SK-N-SH (cell line): ENCODE results near the gene MBD3L2. TPM values are rescaled to one million over a fixed set of nuclear protein-coding genes. Genes with fewer than 3 reads are reported as not detected.

ENCODE experiments used
- CTCF ChIA-PET: fragments of 300-600, 350-600 bp; formaldehyde crosslinking; extraction: SDS; loops from one replicate; lab custom pipeline; 2021; lab: Yijun Ruan, JAX
- POLR2A ChIA-PET: fragments of 350-600 bp; sonication (Branson Sonifier 250); formaldehyde crosslinking; extraction: SDS; loops from one replicate; lab custom pipeline; 2020; ENCODE audit warnings: antibody characterized with exemption, inconsistent platforms; lab: Yijun Ruan, JAX
- DNase-seq: peaks from one replicate; pipeline ENCODE4 v3.0.0; 2012
- H2AFZ ChIP-seq: fragments of 200-600 bp; sonication (generic); 2 replicates; pipeline ENCODE4 v1.8.1; 2016; ENCODE audit warnings: antibody characterized with exemption, mild to moderate bottlenecking, low read depth
- H3F3A ChIP-seq: fragments of 200-600 bp; sonication (generic); replicated peaks from 2 replicates; pipeline ENCODE3; 2016; ENCODE audit warnings: antibody characterized with exemption, mild to moderate bottlenecking; ENCODE audit not compliant: insufficient read depth
- H3K27ac ChIP-seq, 2 experiments: fragments of 200-500 bp in 1 of 2; fragments of 200-600 bp in 1 of 2; sonication (Bioruptor generic) in 1 of 2; sonication (generic), shearing (Covaris generic) in 1 of 2; 2 replicates each; pipeline versions ENCODE4 v1.5.1 to v1.6.1; 2014 to 2016; ENCODE audit warnings: low read depth in 2 of 2, inconsistent platforms in 1 of 2, low read length in 1 of 2, mild to moderate bottlenecking in 1 of 2, mixed read lengths in 1 of 2
- H3K27me3 ChIP-seq: fragments of 200-600 bp; sonication (generic), shearing (Covaris generic); 2 replicates; pipeline ENCODE4 v1.6.1; 2016; ENCODE audit warnings: mixed run types; ENCODE audit not compliant: insufficient read depth
- H3K36me3 ChIP-seq, 2 experiments: fragments of 200-500 bp in 1 of 2; fragments of 200-600 bp in 1 of 2; sonication (Bioruptor generic) in 1 of 2; sonication (generic) in 1 of 2; replicated peaks in 1 of 2; 2 replicates each; pipeline versions ENCODE3 to v1.5.1; 2014 to 2016; ENCODE audit warnings: low read length in 1 of 2, mild to moderate bottlenecking in 1 of 2; ENCODE audit not compliant: insufficient read depth in 2 of 2, control insufficient read depth in 1 of 2
- H3K4me1 ChIP-seq, 2 experiments: fragments of 200-500 bp in 1 of 2; fragments of 200-600 bp in 1 of 2; sonication (Bioruptor generic) in 1 of 2; sonication (generic), shearing (Covaris generic) in 1 of 2; 2 replicates each; pipeline versions ENCODE4 v1.5.1 to v1.6.1; 2014 to 2016; ENCODE audit warnings: low read depth in 1 of 2, low read length in 1 of 2, mixed run types in 1 of 2; ENCODE audit not compliant: insufficient read depth in 2 of 2, control insufficient read depth in 1 of 2
- H3K4me2 ChIP-seq: fragments of 200-600 bp; sonication (generic), shearing (Covaris generic); 2 replicates; pipeline ENCODE4 v1.6.1; 2017; ENCODE audit warnings: mixed run types
- H3K4me3 ChIP-seq, 2 experiments: fragments of 200-500 bp in 1 of 2; fragments of 200-600 bp in 1 of 2; sonication (Bioruptor generic) in 1 of 2; sonication (generic), shearing (Covaris generic) in 1 of 2; 2 replicates each; pipeline versions ENCODE4 v1.5.1 to v1.8.1; 2014 to 2016; ENCODE audit warnings: low read depth in 2 of 2, inconsistent platforms in 1 of 2, low read length in 1 of 2, mild to moderate bottlenecking in 1 of 2, mixed read lengths in 1 of 2, moderate library complexity in 1 of 2
- H3K79me2 ChIP-seq: fragments of 200-600 bp; sonication (generic); 2 replicates; pipeline ENCODE4 v1.8.1; 2017; ENCODE audit warnings: mild to moderate bottlenecking; ENCODE audit not compliant: insufficient read depth
- H3K9ac ChIP-seq: fragments of 200-600 bp; sonication (generic); 2 replicates; pipeline ENCODE4 v1.6.1; 2017; ENCODE audit warnings: mixed run types
- H3K9me2 ChIP-seq: fragments of 200-600 bp; sonication (generic); 2 replicates; pipeline ENCODE4 v1.6.1; 2017; ENCODE audit warnings: mixed run types
- H3K9me3 ChIP-seq: fragments of 200-600 bp; sonication (generic); 2 replicates; pipeline ENCODE4 v1.6.1; 2017; ENCODE audit warnings: mixed run types, mild to moderate bottlenecking, moderate library complexity
- H4K20me1 ChIP-seq: fragments of 200-600 bp; sonication (generic); 2 replicates; pipeline ENCODE4 v1.6.1; 2017; ENCODE audit warnings: mild to moderate bottlenecking, mixed run types; ENCODE audit not compliant: insufficient read depth
- CHD2 ChIP-seq: fragments of 150-350 bp; IDR thresholded peaks from 2 replicates; pipeline ENCODE4 v1.6.1; 2018; ENCODE audit warnings: low read length; ENCODE audit not compliant: partially characterized antibody
- ELF1 ChIP-seq: IDR thresholded peaks from 2 replicates; pipeline ENCODE4 v1.4.0; 2012
- EP300 ChIP-seq, 2 experiments: IDR thresholded peaks; 2 replicates each; pipeline versions ENCODE4 v1.4.0 to v1.6.1; 2012; ENCODE audit warnings: borderline replicate concordance in 1 of 2, low read depth in 1 of 2, low read length in 1 of 2
- FOSL2 ChIP-seq: IDR thresholded peaks from 2 replicates; pipeline ENCODE4 v1.4.0; 2012; ENCODE audit warnings: low read depth, mild to moderate bottlenecking, moderate library complexity, borderline replicate concordance
- FOXM1 ChIP-seq: IDR thresholded peaks from 2 replicates; pipeline ENCODE4 v1.4.0; 2012; ENCODE audit warnings: low read depth, mild to moderate bottlenecking
- GABPA ChIP-seq: IDR thresholded peaks from 2 replicates; pipeline ENCODE4 v1.4.0; 2012; ENCODE audit warnings: low read depth, mild to moderate bottlenecking
- GATA2 ChIP-seq: sonication (generic); formaldehyde crosslinking; IDR thresholded peaks from 2 replicates; pipeline ENCODE4 v1.5.0; 2020; ENCODE audit warnings: mild to moderate bottlenecking, missing genetic modification reagents
- IRF3 ChIP-seq: fragments of 150-350 bp; IDR thresholded peaks from 2 replicates; pipeline ENCODE4 v1.6.1; 2016; ENCODE audit warnings: mild to moderate bottlenecking, low read depth, low read length
- JUND ChIP-seq: IDR thresholded peaks from 2 replicates; pipeline ENCODE4 v1.4.0; 2012
- NFIC ChIP-seq: IDR thresholded peaks from 2 replicates; pipeline ENCODE4 v1.4.0; 2012; ENCODE audit warnings: borderline replicate concordance
- POLR2AphosphoS5 ChIP-seq: IDR thresholded peaks from 2 replicates; pipeline ENCODE4 v1.6.1; 2012; ENCODE audit warnings: low read depth, low read length
- RAD21 ChIP-seq: IDR thresholded peaks from 2 replicates; pipeline ENCODE4 v1.6.1; 2012; ENCODE audit warnings: mild to moderate bottlenecking, low read length
- SIN3A ChIP-seq: IDR thresholded peaks from 2 replicates; pipeline ENCODE4 v1.6.1; 2012; ENCODE audit warnings: low read depth, mild to moderate bottlenecking, low read length, moderate library complexity, borderline replicate concordance
- SMC3 ChIP-seq: IDR thresholded peaks from 2 replicates; pipeline ENCODE4 v1.6.1; 2012; ENCODE audit warnings: low read depth, low read length, improper control_type of control experiment
- TAF1 ChIP-seq: IDR thresholded peaks from 2 replicates; pipeline ENCODE4 v1.6.1; 2012; ENCODE audit warnings: low read depth, mild to moderate bottlenecking, low read length, moderate library complexity, borderline replicate concordance
- USF1 ChIP-seq: IDR thresholded peaks from 2 replicates; pipeline ENCODE4 v1.4.0; 2012; ENCODE audit warnings: low read depth, borderline replicate concordance
- USF2 ChIP-seq: fragments of 150-350 bp; IDR thresholded peaks from 2 replicates; pipeline ENCODE4 v1.6.1; 2017; ENCODE audit warnings: antibody characterized with exemption, low read length, low read depth, borderline replicate concordance
- ZBTB33 ChIP-seq: IDR thresholded peaks from 2 replicates; pipeline ENCODE4 v1.4.0; 2012; ENCODE audit warnings: low read depth, borderline replicate concordance
- WGBS: methylation state at CpG from one replicate; pipeline ENCODE4 v1.1.6; 2017; ENCODE audit warnings: low lambda C conversion rate; 5-methylcytosine and 5-hydroxymethylcytosine counted together
- polyA plus RNA-seq, 3 experiments: library from polyadenylated mRNA; depleted of rRNA; stranded (reverse); fragments of >200 nt; gene quantifications; 2 replicates each; pipeline ENCODE4 v1.2.3, GENCODE V29; 2012

Gene MBD3L2
- polyA plus RNA-seq, 1 of the 3 experiments (the other 2 are of a cell fraction): 0.12 TPM

GRCh38 chr19:7006135-7006704 lies 42.9 kb upstream of the MBD3L2 start:
- Histone ChIP-seq H3K79me2 (no peaks in the 10 kb centered on the region), H3K4me2 (no peak overlapping the region), H3F3A (no peaks in the 10 kb centered on the region), H3K27ac (no peak overlapping the region), H2AFZ (no peak overlapping the region), H3K9me2 (no peaks in the 10 kb centered on the region), H3K4me1 (no peaks in the 10 kb centered on the region), H3K4me3 (no peak overlapping the region), H3K36me3 (no peaks in the 10 kb centered on the region), H4K20me1 (no peaks in the 10 kb centered on the region), H3K9ac (no peak overlapping the region), H3K9me3 (no peaks in the 10 kb centered on the region), H3K27me3 (peaks cover 27% of the 10 kb centered on the region; the same call in 1 of the 2 replicates)
- ChIA-PET POLR2A (no interaction called here), CTCF (no interaction called here)
- 19% methylated on average over 8 of the region's 11 CpGs for WGBS
- no peak for TF ChIP-seq CHD2
- TF ChIP-seq GABPA: no peak
- TF ChIP-seq FOXM1: no peak
- no peak for TF ChIP-seq TAF1
- no peak for TF ChIP-seq EP300 (IDR thresholded peaks at IDR 0.05; ENCODE audit: borderline replicate concordance in 1 of 2, low read depth in 1 of 2, low read length in 1 of 2)
- no peak for TF ChIP-seq RAD21
- no peak for TF ChIP-seq GATA2 (CRISPR knock-in tag)
- TF ChIP-seq FOSL2: no peak
- no peak for TF ChIP-seq SIN3A
- TF ChIP-seq USF2: no peak
- TF ChIP-seq SMC3: no peak
- no peak for TF ChIP-seq USF1
- TF ChIP-seq JUND: no peak
- TF ChIP-seq ELF1: no peak
- TF ChIP-seq IRF3: no peak
- no peak for TF ChIP-seq NFIC
- no peak for TF ChIP-seq POLR2AphosphoS5
- no peak for TF ChIP-seq ZBTB33
- DNase-seq: no peak
